Measurements from ENCODE around the gene ARHGAP15. TPM values are rescaled to one million over a fixed set of nuclear protein-coding genes. Genes with fewer than 3 reads are reported as not detected.

The ARHGAP15 gene
- total RNA-seq, 2 experiments from 2014 or later = 72.1 to 98.4 TPM

- Histone ChIP-seq H3K9me3 (ENCODE audit: low read length) (no peaks in the 10 kb centered on the region), H2AFZ (ENCODE audit: low read length) (no peak overlapping the region), H3K36me3 (ENCODE audit: insufficient read depth, low read length) (peaks cover 59% of the 10 kb centered on the region; the same call in 1 of the 2 replicates), H3K9me2 (ENCODE audit: insufficient read depth, low read length) (no peaks in the 10 kb centered on the region), H3K27ac (ENCODE audit: low read depth, low read length, poor library complexity, severe bottlenecking) (no peak overlapping the region), H4K20me1 (ENCODE audit: insufficient read depth, low read length) (peaks cover 9% of the 10 kb centered on the region; the same call in 1 of the 2 replicates), H3K4me2 (ENCODE audit: low read length) (peak overlapping the region; percentile 22; the same call in 1 of the 2 replicates), H3K79me2 (ENCODE audit: insufficient read depth, low read depth, low read length) (peaks cover 58% of the 10 kb centered on the region), H3K4me1 (ENCODE audit: insufficient read depth, low read length, poor library complexity, severe bottlenecking) (peaks cover 40% of the 10 kb centered on the region), H3K4me3 (ENCODE audit: low read depth, low read length, poor library complexity, severe bottlenecking) (no peak overlapping the region)
- CTCF ChIA-PET (ENCODE audit: unreplicated experiment) = interaction anchor here (1.3 to 1.5 kb wide), 2 partner anchors 31 to 96 kb away, joined by 3 read pairs; no protein-coding TSS in a partner anchor
- POLR2A ChIA-PET = interaction anchor here (0.7 to 1.8 kb wide), 9 partner anchors 8 to 127 kb away, joined by 3 to 5 read pairs (median 3); no protein-coding TSS in a partner anchor
- BruUV-seq (replicated peaks) = no TSS peak
- peak; percentile 69 for DNase-seq (ENCODE audit: low spot score)
- intact Hi-C loops (cut with micrococcal nuclease; ENCODE audit: unreplicated experiment) = loop anchor here (2.0 to 5.0 kb wide), 3 partner anchors 50 to 95 kb away; no protein-coding TSS in a partner anchor
- TF ChIP-seq EZH2phosphoT487 (IDR thresholded peaks at IDR 0.05; ENCODE audit: borderline replicate concordance, low read depth, low read length) = no peak
- TF ChIP-seq CTCF (conservative IDR thresholded peaks at IDR 0.05; ENCODE audit: low read length) = peak; percentile 85
These were observed 33.1 kb downstream of the ARHGAP15 start for GRCh38 chr2:143162123-143162837.

- BruUV-seq (replicated peaks) = no TSS peak
- Histone ChIP-seq H3K79me2 (ENCODE audit: insufficient read depth, low read depth, low read length) (peaks cover 51% of the 10 kb centered on the region), H3K9me3 (ENCODE audit: low read length) (no peaks in the 10 kb centered on the region), H3K4me2 (ENCODE audit: low read length) (no peak overlapping the region), H3K4me3 (ENCODE audit: low read depth, low read length, poor library complexity, severe bottlenecking) (no peak overlapping the region), H3K36me3 (ENCODE audit: insufficient read depth, low read length) (peaks cover 59% of the 10 kb centered on the region; the same call in 1 of the 2 replicates), H3K4me1 (ENCODE audit: insufficient read depth, low read length, poor library complexity, severe bottlenecking) (peaks cover 32% of the 10 kb centered on the region), H2AFZ (ENCODE audit: low read length) (no peak overlapping the region), H3K9me2 (ENCODE audit: insufficient read depth, low read length) (no peaks in the 10 kb centered on the region), H4K20me1 (ENCODE audit: insufficient read depth, low read length) (peaks cover 9% of the 10 kb centered on the region; the same call in 1 of the 2 replicates), H3K27ac (ENCODE audit: low read depth, low read length, poor library complexity, severe bottlenecking) (no peak overlapping the region)
- intact Hi-C loops (cut with micrococcal nuclease; ENCODE audit: unreplicated experiment) = loop anchor here (2.0 to 5.0 kb wide), 3 partner anchors 51 to 94 kb away; no protein-coding TSS in a partner anchor
- ChIA-PET CTCF (ENCODE audit: unreplicated experiment) (interaction anchor here (1.5 kb wide), 1 partner anchor 96 kb away, joined by 3 read pairs; no protein-coding TSS in a partner anchor), POLR2A (interaction anchor here (0.6 to 1.5 kb wide), 5 partner anchors 13 to 126 kb away, joined by 3 to 4 read pairs (median 3); no protein-coding TSS in a partner anchor)
- DNase-seq (ENCODE audit: low spot score) = no peak
- TF ChIP-seq EZH2phosphoT487 (IDR thresholded peaks at IDR 0.05; ENCODE audit: borderline replicate concordance, low read depth, low read length) = no peak
- no peak for TF ChIP-seq CTCF (conservative IDR thresholded peaks at IDR 0.05; ENCODE audit: low read length)
These were observed 33.8 kb downstream of the ARHGAP15 start for GRCh38 chr2:143162997-143163396.

Measured in OCI-LY7 (cell line).